GM21723 (cell line): Measurements from ENCODE around the gene PLEKHM2.

ENCODE experiments used
- ATAC-seq: cut with Tn5 transposase; IDR thresholded peaks from one replicate; pipeline ENCODE4 v1.9.1; 2021; ENCODE audit warnings: mild to moderate bottlenecking, moderate library complexity; ENCODE audit not compliant: unreplicated experiment

Gene PLEKHM2

DNA sequence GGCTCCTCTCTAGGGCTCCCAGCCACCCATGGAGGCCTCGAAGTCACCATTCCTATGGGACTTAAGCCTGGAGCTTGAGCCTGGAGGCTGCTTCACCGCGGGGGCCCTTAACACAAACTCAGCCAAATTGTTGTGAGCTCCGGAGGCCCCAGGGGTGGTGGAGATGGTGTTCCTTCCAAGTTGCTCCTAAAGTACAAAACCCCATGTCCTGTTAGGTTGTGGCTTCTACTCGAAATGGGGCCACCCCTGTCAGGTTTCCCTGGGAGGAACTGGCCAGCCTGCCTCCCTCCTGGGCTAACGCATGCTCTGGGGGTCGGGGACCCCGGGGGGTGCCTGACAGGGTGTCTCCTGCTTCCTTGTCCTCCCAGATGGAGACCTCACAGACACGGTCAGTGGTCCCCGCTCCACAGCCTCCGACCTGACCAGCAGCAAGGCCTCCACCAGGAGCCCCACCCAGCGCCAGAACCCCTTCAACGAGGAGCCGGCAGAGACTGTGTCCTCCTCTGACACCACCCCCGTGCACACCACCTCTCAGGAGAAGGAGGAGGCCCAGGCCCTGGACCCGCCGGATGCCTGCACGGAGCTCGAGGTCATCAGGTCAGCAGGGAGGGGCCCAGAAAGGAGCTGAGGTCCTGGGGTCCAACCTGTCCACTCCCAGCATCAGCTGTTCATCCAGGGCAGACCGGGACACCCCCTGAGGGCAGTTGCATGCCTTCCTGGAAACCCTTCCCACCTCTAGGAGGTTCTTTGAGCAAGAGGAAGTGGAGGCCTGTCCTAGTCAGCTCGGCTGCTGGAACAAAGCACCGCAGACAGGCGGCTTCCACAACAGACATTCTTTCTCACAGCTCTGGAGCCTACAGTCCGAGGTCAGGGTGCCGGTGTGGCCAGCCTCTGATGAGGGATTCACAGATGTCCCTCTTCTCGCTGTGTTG, 41.1 kb downstream of the PLEKHM2 start:
- ATAC-seq = no peak

DNA sequence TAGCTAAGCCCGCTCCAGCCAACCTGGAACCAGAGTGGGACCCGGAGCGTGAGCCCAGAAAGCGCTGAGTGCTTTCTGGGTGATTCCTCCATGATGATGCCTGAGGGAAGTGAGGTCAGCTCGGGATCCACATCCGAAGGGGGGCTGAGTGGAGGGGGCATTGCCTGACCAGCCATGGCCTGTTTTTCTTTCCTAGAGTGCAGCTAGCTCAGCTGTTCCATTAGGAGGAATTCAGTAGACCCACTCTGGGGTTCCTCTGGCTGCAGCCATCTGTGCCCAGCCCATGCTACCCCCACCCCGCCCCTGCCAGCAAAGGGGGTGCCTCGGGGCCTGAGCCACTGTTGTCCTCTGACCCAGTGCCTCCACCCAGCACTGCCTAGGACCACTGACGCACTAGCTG, 42.4 kb downstream of the PLEKHM2 start:
- ATAC-seq = no peak

DNA sequence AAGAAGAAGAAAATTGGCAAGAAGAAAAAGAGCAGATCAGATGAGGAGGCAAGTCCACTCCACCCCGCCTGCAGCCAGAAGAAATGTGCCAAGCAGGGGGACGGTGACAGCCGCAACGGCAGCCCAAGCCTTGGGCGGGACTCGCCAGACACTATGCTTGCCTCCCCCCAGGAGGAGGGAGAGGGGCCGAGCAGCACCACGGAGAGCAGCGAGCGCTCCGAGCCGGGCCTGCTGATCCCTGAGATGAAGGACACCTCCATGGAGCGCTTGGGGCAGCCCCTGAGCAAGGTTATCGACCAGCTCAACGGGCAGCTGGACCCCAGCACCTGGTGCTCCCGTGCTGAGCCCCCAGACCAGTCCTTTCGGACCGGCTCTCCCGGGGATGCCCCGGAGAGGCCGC, 42.9 kb downstream of the PLEKHM2 start:
- no peak for ATAC-seq

DNA sequence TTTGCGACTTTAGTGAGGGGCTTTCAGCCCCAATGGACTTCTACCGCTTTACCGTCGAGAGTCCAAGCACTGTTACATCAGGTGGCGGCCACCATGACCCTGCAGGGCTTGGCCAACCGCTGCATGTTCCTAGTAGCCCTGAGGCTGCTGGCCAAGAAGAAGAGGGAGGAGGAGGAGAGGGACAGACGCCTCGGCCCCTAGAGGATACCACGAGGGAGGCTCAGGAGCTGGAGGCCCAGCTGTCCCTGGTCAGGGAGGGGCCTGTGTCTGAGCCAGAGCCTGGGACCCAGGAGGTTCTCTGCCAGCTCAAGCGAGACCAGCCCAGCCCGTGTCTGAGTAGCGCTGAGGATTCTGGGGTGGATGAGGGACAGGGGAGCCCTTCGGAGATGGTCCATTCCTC, 43.3 kb downstream of the PLEKHM2 start:
- ATAC-seq = no peak

DNA sequence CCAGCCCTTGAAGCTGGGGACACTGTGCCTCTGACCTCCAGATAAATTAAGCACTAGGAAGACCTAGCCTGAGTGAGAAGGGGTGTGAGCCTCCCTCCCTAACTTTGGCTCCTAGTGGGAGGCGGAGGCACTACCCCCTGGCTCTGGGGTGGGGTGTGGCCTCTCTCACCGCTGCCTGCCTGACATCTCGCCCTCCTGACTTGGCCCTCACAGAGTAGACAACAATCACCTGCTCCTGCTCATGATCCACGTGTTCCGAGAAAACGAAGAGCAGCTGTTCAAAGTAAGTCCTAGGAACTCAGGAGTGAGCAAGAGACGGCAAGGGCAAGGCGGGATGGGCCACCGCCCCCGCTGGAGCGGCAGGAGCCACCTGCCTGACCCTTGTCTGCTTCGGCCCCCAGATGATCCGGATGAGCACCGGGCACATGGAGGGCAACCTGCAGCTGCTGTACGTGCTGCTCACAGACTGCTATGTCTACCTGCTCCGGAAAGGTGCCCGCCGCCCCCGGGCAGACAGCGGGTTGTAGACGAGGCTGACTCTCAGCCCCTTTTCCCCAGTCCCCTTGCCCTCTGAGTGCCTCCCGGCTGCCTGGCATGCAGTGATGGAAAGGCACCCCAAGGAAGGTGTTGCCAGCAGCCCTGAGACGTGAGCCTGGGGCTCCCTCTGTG, 43.9 kb downstream of the PLEKHM2 start:
- no peak for ATAC-seq

DNA sequence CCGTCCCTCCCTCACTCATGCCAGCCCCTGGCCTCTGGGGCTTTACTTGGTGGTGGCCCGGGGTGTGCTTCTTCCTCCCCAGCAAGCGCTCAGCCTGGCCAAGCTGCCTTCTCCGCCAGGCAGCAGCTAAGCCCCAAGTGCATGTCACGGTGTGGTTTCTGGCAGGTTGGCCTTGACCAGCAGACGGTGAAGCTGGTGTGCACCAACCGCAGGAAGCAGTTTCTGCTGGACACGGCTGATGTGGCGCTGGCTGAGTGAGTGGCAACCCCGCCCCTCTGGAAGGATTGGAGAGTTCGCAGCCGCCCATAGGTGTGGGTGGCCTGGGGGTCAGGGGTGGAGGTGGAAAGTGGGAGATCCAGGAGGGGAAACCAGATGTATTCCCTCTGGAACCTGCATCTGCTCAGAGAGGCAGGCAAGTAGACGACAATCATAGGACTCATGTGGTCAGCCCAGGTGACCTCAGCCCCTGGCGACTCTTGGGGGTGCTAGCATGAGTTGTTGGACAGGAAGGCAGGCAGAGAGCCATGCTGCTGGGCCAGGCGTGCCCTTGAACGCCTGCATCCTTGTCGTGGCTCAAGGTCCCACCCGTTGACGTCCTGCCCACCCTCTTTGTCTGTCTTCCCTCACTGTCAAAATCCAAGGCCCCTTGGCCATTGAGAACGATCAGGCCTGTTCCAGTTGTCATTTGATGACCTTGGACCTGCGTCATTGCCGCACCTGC, 45.0 kb downstream of the PLEKHM2 start:
- ATAC-seq = no peak

DNA sequence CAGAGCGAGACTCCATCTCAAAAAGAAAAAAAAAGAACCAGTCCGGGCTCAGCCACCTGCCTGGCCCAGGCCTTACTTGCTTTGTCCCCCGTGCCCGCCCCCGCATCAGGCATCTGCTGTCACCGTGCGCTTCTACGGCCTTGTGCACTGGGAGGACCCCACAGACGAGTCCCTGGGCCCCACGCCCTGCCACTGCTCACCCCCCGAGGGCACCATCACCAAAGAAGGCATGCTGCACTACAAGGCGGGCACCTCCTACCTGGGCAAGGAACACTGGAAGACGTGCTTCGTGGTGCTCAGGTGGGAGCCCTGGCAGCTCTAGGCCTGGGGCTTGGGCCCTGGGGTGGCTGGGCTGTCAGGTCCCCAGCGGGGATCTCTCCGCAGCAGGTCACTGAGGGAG, 46.3 kb downstream of the PLEKHM2 start:
- no peak for ATAC-seq

DNA sequence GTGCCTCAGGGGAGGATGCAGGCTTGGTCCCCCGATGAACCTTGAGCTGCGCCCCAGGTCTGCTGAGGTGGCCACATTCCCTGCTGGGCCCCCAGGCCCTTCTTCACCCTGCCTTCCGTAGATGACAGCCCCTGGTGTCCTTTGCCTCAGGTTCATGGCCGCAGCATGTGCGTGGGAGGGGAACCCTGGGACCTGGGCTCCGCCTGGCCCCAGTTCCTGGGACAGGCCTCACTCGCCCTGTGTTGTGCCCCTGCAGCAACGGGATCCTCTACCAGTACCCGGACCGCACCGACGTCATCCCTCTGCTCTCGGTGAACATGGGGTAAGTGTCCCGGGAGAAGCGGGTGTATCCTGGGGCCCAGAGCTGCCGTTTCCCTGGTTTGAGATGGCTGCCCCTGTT, 46.8 kb downstream of the PLEKHM2 start:
- no peak for ATAC-seq

DNA sequence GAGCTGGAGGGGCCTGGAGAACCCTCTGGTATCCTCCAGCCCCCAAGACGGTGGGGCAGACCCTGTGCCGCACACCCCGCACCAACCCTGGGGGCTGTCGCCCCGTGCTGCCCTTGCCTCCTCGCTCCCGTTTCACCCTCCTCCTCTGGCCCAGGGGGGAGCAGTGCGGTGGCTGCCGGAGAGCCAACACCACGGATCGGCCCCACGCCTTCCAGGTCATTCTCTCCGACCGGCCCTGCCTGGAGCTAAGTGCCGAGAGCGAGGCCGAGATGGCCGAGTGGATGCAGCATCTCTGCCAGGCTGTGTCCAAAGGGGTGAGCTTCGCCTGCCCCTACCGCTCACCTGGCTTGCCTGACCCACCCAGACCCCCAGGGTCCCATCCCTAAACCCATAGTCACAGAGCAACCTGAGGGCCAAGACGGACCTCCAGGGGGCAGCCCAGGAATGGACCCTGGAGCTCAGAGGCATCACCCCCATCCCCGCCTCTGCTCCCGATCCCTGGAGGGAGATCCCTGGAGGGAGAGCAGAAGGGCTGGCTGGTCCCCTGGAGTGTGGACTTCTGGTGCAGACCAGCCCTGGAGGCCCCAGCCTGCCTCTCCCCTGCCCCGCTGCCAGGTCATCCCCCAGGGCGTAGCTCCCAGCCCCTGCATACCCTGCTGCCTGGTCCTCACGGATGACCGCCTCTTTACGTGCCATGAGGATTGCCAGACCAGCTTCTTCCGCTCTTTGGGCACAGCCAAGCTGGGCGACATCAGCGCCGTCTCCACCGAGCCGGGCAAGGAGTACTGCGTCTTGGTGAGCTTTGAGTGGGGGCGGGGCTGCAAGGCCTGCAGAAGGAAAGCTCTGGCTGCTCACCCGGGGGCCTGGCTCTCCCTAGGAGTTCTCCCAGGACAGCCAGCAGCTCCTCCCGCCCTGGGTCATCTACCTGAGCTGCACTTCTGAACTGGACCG, 47.9 kb downstream of the PLEKHM2 start:
- no peak for ATAC-seq

DNA sequence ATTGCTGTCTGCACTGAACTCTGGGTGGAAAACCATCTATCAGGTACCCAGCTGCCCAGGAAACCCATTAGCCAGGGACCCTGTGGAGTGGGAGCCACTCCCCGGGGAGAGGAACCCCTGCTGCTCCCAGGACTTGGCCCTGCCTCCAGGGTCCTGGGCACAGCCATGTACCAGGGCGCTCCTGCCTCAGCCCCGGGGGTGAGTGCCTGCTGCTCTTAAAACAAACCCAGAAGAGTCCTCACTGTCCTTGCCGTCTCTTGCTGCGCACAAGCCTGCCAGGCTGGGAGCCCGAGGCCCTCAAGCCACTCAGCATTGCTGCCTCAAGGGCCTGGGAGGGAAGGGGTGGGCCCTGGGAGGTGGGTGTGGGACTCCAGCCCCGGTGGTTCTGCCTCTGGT, 48.6 kb downstream of the PLEKHM2 start:
- no peak for ATAC-seq

DNA sequence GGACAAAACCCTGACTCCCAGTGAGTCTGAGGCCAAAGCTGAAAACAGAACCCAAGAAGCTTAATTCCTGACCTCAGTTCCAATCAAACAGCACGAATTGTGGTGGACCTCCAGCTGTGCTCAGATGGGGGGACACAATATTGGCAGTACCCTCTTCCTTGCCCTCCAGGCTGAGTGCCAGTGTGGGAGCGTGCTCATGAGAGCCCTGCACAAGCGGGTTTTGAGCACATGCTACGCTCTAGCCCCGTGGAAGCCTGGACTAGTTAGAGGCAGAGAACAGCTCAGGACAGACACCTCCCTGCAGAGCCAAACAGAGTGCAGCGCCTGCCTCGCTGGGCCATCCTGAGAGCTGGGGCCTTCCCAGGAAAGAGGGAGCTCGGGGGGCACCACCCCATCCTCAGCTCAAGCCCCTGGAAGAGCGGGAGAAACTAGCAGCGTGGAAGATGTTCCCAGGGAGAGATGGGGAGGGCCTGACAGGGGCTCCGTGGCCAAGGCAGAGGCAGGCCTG, 49.2 kb downstream of the PLEKHM2 start:
- ATAC-seq = no peak

DNA sequence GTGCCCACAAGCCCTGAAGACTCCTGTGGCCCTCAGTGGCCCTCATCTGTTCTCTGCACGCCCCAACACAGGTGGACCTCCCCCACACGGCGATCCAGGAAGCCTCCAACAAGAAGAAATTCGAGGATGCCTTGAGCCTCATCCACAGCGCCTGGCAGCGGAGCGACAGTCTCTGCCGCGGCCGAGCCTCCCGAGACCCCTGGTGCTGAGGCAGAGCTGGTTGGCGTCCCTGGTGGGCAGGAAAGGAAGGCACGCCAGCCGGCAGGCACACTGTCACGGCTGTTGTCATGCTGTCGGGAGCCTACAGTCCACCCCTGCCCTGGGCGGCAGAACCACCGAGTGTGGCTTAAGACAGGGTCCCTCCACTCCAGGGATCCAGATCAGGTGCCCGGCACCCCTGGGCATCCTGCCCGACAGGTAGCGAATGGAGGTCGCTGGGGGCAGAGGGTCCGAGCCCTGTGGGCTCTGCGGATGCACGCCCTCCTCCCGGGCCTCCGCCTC, 49.7 kb downstream of the PLEKHM2 start:
- ATAC-seq = no peak

DNA sequence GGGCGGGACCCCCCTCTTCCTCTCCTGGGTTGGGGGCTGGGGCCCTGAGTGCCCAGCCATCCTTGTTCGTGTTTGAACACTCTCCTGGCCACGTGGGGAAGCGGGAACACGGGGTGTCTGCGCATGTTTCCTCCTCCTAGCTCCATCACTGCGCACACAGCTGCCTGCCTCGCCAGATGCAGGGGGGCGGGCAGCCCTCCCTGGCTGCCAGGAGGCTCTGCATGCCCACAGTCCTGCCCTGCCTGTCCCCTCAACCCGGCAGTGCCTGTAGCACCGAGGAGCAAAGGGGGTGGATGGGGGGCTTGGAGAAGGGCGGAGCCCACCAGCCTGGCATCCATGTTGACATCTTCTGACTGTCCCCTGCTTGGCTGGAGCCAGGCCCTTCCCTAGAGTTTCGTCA, 50.2 kb downstream of the PLEKHM2 start:
- ATAC-seq = no peak

DNA sequence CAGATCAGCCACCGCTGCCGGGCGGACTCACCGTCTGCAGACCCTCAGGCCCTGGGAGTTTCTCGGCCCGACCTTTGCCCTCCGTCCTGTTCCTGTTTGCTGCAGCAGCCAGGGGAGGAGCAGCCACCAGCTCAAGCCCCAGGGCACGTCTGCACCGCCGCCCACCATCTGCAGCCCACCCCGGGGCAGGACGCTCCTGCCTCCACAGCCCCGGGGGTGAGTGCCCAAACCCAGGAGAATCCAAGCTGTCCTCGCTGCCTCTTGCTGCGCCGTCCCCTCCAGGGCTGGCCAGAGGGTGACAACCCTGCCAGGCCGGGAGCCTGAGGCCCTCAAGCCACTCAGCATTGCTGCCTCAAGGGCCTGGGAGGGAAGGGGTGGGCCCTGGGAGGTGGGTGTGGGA, 50.8 kb downstream of the PLEKHM2 start:
- no peak for ATAC-seq

DNA sequence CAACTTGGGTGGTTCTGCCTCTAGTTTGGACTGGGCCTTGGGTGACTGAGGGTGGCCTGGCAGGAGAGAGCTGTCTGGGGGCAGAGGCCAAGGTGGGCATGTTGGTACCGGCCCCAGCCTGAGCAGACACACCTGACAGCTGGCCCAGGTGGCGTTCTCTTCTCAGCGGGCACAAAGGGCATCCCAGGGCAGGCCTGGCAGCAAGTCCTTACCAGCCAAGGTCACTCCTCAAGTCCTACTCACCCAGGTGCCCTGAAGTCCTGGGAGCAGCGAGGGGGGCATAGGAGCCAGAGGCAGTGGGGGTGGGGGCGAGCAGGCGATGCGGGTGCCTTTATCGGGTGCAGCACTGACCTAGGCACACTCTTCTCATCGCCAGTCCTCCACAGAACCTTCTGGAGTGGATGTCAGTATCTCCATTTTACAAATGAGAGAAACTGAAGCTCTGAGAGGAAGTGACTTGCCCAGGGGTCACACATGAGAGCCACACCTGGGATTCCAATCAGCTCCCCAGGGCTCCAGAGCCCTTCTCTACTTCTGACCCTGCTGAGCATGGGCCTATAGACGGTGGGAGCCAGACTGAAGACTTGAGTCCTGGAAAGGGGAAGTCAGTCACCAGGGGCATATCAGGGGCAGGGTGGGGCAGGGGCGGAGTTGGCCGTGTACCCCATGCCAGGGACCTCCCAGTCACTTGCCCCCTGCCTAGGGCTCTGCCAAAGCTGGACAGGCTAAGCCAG, 51.4 kb downstream of the PLEKHM2 start:
- no peak for ATAC-seq

DNA sequence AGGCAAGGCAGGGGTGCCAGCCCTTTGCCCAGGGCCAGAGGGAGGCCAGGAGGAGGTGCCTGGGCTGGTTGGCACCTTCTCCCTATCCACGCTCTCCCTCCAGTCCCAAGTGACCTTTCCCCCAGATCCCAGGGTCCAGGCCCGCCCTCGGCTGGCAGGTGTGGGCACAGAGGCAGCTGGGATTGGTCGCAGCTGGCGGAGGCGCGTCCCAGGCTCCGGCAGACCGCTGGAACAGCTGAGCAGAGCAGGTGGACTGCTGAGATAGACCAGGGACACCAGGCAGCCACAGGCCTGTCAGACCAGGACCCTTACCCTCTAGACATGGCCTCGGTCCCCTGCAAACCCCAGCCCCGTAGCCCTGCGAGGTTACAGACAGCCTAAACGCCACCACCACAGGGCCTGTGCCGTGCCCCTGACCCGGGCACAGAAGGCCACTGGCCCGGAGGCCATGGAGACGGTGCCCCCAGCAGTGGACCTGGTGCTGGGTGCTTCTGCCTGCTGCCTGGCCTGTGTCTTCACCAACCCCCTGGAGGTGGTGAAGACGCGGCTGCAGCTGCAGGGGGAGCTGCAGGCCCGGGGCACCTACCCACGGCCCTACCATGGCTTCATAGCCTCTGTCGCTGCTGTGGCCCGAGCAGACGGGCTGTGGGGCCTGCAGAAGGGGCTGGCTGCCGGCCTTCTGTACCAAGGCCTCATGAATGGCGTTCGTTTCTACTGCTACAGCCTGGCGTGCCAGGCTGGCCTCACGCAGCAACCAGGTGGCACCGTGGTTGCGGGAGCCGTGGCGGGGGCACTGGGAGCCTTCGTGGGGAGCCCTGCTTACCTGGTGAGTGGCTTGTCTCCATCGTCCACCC, 52.1 kb downstream of the PLEKHM2 start, which contains the start of gene SLC25A34:
Gene SLC25A34, plus strand, starts transcription at position 221 of the 854 bp plus-strand sequence. Its CDS starts 228 bp downstream, at position 449.
- no peak for ATAC-seq

DNA sequence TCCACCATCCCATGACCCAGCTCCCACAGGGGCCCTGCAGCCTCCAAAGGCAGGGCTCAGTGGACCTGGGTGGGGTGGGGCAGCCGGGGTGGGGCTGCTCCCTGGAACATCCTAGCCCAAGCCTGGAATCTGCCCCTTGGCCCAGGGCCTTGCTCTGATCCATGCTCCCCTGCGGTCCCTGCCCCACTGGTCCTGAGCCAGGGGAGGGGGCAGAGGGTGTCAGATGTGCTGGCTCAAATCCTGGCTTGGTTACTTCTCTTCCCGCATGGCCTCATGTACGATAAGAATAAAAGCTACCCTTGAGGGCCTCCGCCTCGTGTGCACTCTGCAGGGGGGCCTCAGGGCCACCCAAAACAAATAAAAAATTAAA, 52.8 kb downstream of the PLEKHM2 start:
- no peak for ATAC-seq
